ENCODE data around the gene BEX4. TPM values are rescaled to one million over a fixed set of nuclear protein-coding genes. Genes with fewer than 3 reads are reported as not detected.

BEX4 gene
- total and polyA plus RNA-seq, 2 experiments from 2014 or later: 75.6 to 112 TPM

GRCh38 chrX:103254171-103254824, 39.4 kb downstream of the BEX4 start:
- Histone ChIP-seq H3K36me3 (replicated peaks; ENCODE audit: insufficient read depth, low read depth) (no peaks in the 10 kb centered on the region), H3K4me2 (peak overlapping the region; percentile 81), H3K9me3 (ENCODE audit: low read depth) (no peaks in the 10 kb centered on the region), H3K27ac (peak overlapping the region; percentile 98), H3K9me2 (replicated peaks; ENCODE audit: insufficient read depth) (no peaks in the 10 kb centered on the region), H4K20me1 (ENCODE audit: insufficient read depth, poor library complexity, severe bottlenecking) (no peaks in the 10 kb centered on the region), H2AFZ (peak overlapping the region; percentile 16), H3K4me1 (ENCODE audit: insufficient read depth) (peaks cover 6% of the 10 kb centered on the region), H3K79me2 (peaks cover 13% of the 10 kb centered on the region), H3K4me3 (peak overlapping the region; percentile 69), H3K27me3 (no peaks in the 10 kb centered on the region)
- TF ChIP-seq CTCF (IDR thresholded peaks at IDR 0.05; ENCODE audit: poor library complexity): no peak
- no peak for TF ChIP-seq EZH2phosphoT487 (IDR thresholded peaks at IDR 0.05; ENCODE audit: low read depth, severe bottlenecking, unreplicated experiment)
- no peak for TF ChIP-seq EZH2 (IDR thresholded peaks at IDR 0.05; ENCODE audit: borderline replicate concordance)
- DNase-seq (ENCODE audit: low spot score): peak; percentile 73
- WGBS (ENCODE audit: low lambda C conversion rate, missing lambda C conversion rate): 46% methylated on average over 21 of the region's 22 CpGs

GRCh38 chrX:103254921-103255493, 40.1 kb downstream of the BEX4 start, which contains the start of gene TCEAL8:
Gene TCEAL8 (minus strand): TSS chrX:103255155. CDS start chrX:103253979, 1,176 bp downstream.
- TF ChIP-seq EZH2 (IDR thresholded peaks at IDR 0.05; ENCODE audit: borderline replicate concordance) (no peak), EZH2phosphoT487 (IDR thresholded peaks at IDR 0.05; ENCODE audit: low read depth, severe bottlenecking, unreplicated experiment) (no peak), CTCF (IDR thresholded peaks at IDR 0.05; ENCODE audit: poor library complexity) (no peak)
- H3K4me3 ChIP-seq: peak within 1 kb of the TSS; percentile 69
- WGBS (ENCODE audit: low lambda C conversion rate, missing lambda C conversion rate): 34% methylated on average over 22 of the region's 22 CpGs

GRCh38 chrX:103256651-103257050, 41.7 kb downstream of the BEX4 start:
- TF ChIP-seq EZH2 (IDR thresholded peaks at IDR 0.05; ENCODE audit: borderline replicate concordance) (no peak), EZH2phosphoT487 (IDR thresholded peaks at IDR 0.05; ENCODE audit: low read depth, severe bottlenecking, unreplicated experiment) (no peak), CTCF (IDR thresholded peaks at IDR 0.05; ENCODE audit: poor library complexity) (no peak)
- no peak overlapping the region for H3K27ac ChIP-seq
- H3K4me2 ChIP-seq: no peak overlapping the region

More at GRCh38 chrX:103254921-103255493, 40.1 kb downstream of the BEX4 start, which contains the start of gene TCEAL8:
- DNase-seq (ENCODE audit: low spot score): peak; percentile 89
- Histone ChIP-seq H2AFZ (peak within 1 kb of the TSS; percentile 78), H3K27ac (peak within 1 kb of the TSS; percentile 98), H4K20me1 (ENCODE audit: insufficient read depth, poor library complexity, severe bottlenecking) (no peaks in the 10 kb centered on the region), H3K9me3 (ENCODE audit: low read depth) (no peaks in the 10 kb centered on the region), H3K4me2 (peak within 1 kb of the TSS; percentile 81), H3K4me1 (ENCODE audit: insufficient read depth) (peaks cover 6% of the 10 kb centered on the region), H3K27me3 (no peaks in the 10 kb centered on the region), H3K9me2 (replicated peaks; ENCODE audit: insufficient read depth) (no peaks in the 10 kb centered on the region), H3K36me3 (replicated peaks; ENCODE audit: insufficient read depth, low read depth) (no peaks in the 10 kb centered on the region), H3K79me2 (peaks cover 13% of the 10 kb centered on the region)

More at GRCh38 chrX:103256651-103257050, 41.7 kb downstream of the BEX4 start:
- Histone ChIP-seq H3K36me3 (replicated peaks; ENCODE audit: insufficient read depth, low read depth) (no peaks in the 10 kb centered on the region), H3K79me2 (peaks cover 13% of the 10 kb centered on the region), H3K27me3 (no peaks in the 10 kb centered on the region), H3K4me1 (ENCODE audit: insufficient read depth) (peaks cover 6% of the 10 kb centered on the region), H2AFZ (no peak overlapping the region), H3K9me2 (replicated peaks; ENCODE audit: insufficient read depth) (no peaks in the 10 kb centered on the region), H3K4me3 (no peak overlapping the region), H4K20me1 (ENCODE audit: insufficient read depth, poor library complexity, severe bottlenecking) (no peaks in the 10 kb centered on the region), H3K9me3 (ENCODE audit: low read depth) (no peaks in the 10 kb centered on the region)
- DNase-seq (ENCODE audit: low spot score): no peak
